HCT116 (cell line): Measurements from ENCODE around the gene CSTPP1.

Experiments used
- ATF3 ChIP-seq: IDR thresholded peaks from 2 replicates; pipeline ENCODE4 v1.6.1; 2012
- CEBPB ChIP-seq: IDR thresholded peaks from 2 replicates; pipeline ENCODE4 v1.6.1; 2012; ENCODE audit warnings: low read depth
- CTCF ChIP-seq, 3 experiments: fragments of 200-600 bp in 1 of 3; sonication (generic) in 1 of 3; IDR thresholded peaks in 2 of 3; conservative IDR thresholded peaks in 1 of 3; 2 replicates each; pipeline ENCODE4 v1.5.1; 2012 to 2017; ENCODE audit warnings: low read depth in 2 of 3, low read length in 2 of 3, antibody characterized with exemption in 1 of 3, borderline replicate concordance in 1 of 3, control low read depth in 1 of 3, mild to moderate bottlenecking in 1 of 3, mixed read lengths in 1 of 3, mixed run types in 1 of 3, moderate library complexity in 1 of 3; ENCODE audit not compliant: insufficient read depth in 1 of 3
- EZH2 ChIP-seq: fragments of 200-600 bp; sonication (generic); IDR thresholded peaks from 2 replicates; pipeline ENCODE4 v1.6.1; 2017; ENCODE audit warnings: antibody characterized with exemption, mixed run types
- EZH2phosphoT487 ChIP-seq: fragments of 200-600 bp; IDR thresholded peaks from 2 replicates; pipeline ENCODE4 v1.6.1; 2018; ENCODE audit warnings: antibody characterized with exemption, borderline replicate concordance
- JUND ChIP-seq: IDR thresholded peaks from 2 replicates; pipeline ENCODE4 v1.6.1; 2012
- POLR2A ChIP-seq: IDR thresholded peaks from 2 replicates; pipeline ENCODE4 v1.7.0; 2011; ENCODE audit warnings: borderline replicate concordance; ENCODE audit not compliant: insufficient read depth, insufficient read length; ENCODE audit errors: extremely low read depth
- POLR2AphosphoS5 ChIP-seq: IDR thresholded peaks from 2 replicates; pipeline ENCODE4 v1.6.1; 2011; ENCODE audit warnings: mild to moderate bottlenecking, low read depth, low read length, moderate library complexity
- RAD21 ChIP-seq: IDR thresholded peaks from 2 replicates; pipeline ENCODE4 v1.6.1; 2012; ENCODE audit warnings: low read depth, mild to moderate bottlenecking
- REST ChIP-seq: IDR thresholded peaks from 2 replicates; pipeline ENCODE4 v1.6.1; 2012; ENCODE audit warnings: low read depth
- TCF7L2 ChIP-seq: IDR thresholded peaks from 2 replicates; pipeline ENCODE4 v1.7.0; 2011; ENCODE audit warnings: borderline replicate concordance, inconsistent platforms; ENCODE audit not compliant: insufficient read depth, insufficient read length; ENCODE audit errors: extremely low read depth
- YY1 ChIP-seq: IDR thresholded peaks from 2 replicates; pipeline ENCODE4 v1.6.1; 2011; ENCODE audit warnings: low read length, low read depth, moderate library complexity, mild to moderate bottlenecking; ENCODE audit not compliant: insufficient replicate concordance; ENCODE audit errors: extremely low read depth
- ZFX ChIP-seq: fragments of 450-650 bp; IDR thresholded peaks from 2 replicates; pipeline ENCODE4 v1.6.1; 2017
- TF ChIP-seq, protein P1 (sequence below): IDR thresholded peaks from 2 replicates; pipeline ENCODE4 v1.6.1; 2012

- TF ChIP-seq POLR2A (no peak), CTCF (IDR thresholded peaks at IDR 0.05 in 2 of 3, conservative IDR thresholded peaks at IDR 0.05 in 1 of 3; ENCODE audit: borderline replicate concordance in 1 of 3, insufficient read depth in 1 of 3, low read depth in 2 of 3, low read length in 2 of 3) (no peak), EZH2 (no peak), ATF3 (no peak), REST (no peak), CEBPB (no peak), YY1 (no peak), POLR2AphosphoS5 (no peak), RAD21 (no peak), EZH2phosphoT487 (no peak), TCF7L2 (no peak), ZFX (no peak), JUND (no peak)
- TF ChIP-seq, protein P1, sequence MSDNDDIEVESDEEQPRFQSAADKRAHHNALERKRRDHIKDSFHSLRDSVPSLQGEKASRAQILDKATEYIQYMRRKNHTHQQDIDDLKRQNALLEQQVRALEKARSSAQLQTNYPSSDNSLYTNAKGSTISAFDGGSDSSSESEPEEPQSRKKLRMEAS, result no peak
Observed at GRCh38 chr11:47130543-47130942, 194.0 kb downstream of the CSTPP1 start.
